Astrocyte (in vitro differentiated cells and primary cell): ENCODE measurements around the gene ITCH.

Experiments
- EZH2 ChIP-seq: IDR thresholded peaks from 2 replicates; pipeline ENCODE4 v1.6.1; 2012; ENCODE audit warnings: mild to moderate bottlenecking, low read length, inconsistent platforms; ENCODE audit not compliant: insufficient read depth
- TF ChIP-seq, protein P1 (sequence below): IDR thresholded peaks from 2 replicates; pipeline ENCODE4 v1.5.1; 2011; ENCODE audit warnings: low read depth, mild to moderate bottlenecking, inconsistent platforms, low read length, moderate library complexity; ENCODE audit not compliant: insufficient read depth

DNA sequence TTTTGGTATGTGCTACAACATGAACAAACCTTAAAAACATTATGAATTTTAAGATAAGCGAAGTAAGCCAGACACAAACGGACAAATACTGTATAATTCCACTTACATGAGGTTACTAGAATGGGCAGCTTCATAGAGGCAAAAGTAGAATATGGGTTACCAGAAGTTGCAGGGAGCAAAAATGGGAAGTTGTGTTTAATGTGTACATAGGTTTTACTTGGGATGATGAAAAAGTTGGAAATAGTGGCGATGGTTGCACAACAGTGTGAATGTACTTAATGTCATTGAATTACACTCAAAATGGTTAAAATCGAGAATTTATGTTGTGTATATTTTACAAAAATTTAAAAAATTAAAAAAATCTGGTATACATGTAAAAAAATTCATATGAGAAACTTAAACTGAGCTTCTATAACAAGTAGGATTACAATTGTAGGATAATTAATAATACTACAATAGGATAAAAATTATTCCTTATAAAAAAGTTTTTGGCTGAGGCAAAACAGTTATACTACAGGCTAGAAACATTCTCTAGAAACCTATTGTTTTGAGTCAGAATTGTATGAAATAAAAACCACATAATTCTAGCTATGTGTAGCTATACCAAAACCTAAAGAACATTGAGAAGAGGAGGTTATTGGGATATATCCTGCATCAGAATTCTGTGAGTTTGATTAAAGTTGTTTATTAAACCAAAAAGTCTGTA, 128.3 kb downstream of the ITCH start:
- TF ChIP-seq, protein P1, sequence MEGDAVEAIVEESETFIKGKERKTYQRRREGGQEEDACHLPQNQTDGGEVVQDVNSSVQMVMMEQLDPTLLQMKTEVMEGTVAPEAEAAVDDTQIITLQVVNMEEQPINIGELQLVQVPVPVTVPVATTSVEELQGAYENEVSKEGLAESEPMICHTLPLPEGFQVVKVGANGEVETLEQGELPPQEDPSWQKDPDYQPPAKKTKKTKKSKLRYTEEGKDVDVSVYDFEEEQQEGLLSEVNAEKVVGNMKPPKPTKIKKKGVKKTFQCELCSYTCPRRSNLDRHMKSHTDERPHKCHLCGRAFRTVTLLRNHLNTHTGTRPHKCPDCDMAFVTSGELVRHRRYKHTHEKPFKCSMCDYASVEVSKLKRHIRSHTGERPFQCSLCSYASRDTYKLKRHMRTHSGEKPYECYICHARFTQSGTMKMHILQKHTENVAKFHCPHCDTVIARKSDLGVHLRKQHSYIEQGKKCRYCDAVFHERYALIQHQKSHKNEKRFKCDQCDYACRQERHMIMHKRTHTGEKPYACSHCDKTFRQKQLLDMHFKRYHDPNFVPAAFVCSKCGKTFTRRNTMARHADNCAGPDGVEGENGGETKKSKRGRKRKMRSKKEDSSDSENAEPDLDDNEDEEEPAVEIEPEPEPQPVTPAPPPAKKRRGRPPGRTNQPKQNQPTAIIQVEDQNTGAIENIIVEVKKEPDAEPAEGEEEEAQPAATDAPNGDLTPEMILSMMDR, result no peak
- TF ChIP-seq EZH2, result no peak
